Fibroblast of pulmonary artery (primary cell): ENCODE measurements around the gene FRMD4A.

Source experiments
- DNase-seq: peaks from one replicate; pipeline ENCODE4 v3.0.0-alpha.2; 2010; ENCODE audit warnings: low read depth
- H3K4me3 ChIP-seq: replicated peaks from 2 replicates; pipeline ENCODE4 v1.5.1; 2011; ENCODE audit warnings: low read depth, mild to moderate bottlenecking, control low read depth, low read length, moderate library complexity
- CTCF ChIP-seq: IDR thresholded peaks from 2 replicates; pipeline ENCODE4 v1.5.1; 2011; ENCODE audit warnings: mild to moderate bottlenecking, control low read depth, low read length, inconsistent platforms; ENCODE audit errors: missing control alignments

Gene FRMD4A

GRCh38 chr10:14087566-14087965, 243.2 kb downstream of the FRMD4A start:
- TF ChIP-seq CTCF = no peak
- no peak overlapping the region for H3K4me3 ChIP-seq
- DNase-seq = no peak

DNA sequence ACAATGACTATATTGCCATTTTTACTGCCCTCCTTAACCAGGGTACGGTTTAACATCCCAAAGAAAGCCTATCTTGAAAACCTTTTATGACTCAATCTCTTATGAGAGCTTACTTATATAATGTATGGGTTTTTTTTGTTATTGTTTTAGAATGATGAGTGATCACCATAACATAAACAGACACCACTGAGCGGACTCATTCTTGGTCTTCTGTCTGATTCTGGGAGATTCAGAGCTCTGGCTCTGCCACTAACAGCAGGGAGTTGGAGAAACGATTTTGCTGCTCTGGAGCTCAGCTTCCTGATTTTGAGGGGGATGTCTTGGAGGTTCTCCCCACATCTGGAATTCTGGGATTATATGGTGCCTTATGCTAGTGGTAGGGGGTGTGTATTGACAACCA, 244.1 kb downstream of the FRMD4A start:
- DNase-seq = no peak
- no peak for TF ChIP-seq CTCF
- H3K4me3 ChIP-seq = no peak overlapping the region

DNA sequence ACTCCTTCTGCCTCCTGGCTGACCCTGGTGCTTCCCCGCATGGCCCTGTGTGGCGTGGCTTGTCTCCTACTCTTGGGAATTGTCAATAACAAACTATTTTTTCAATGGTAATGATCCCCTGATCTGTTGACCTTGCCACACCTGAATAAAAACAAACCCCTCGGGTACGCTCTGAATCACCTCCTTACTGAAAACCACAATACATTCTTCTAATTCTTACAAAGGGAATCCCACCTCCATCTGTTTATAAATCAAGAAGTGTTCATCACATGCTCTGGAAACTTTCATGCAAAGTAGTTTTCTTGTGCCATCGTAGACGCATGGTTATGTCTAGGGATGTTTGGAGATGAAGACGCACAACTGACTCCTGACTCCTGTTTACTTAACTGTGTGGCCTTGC, 245.8 kb downstream of the FRMD4A start:
- H3K4me3 ChIP-seq = no peak overlapping the region
- no peak for DNase-seq
- TF ChIP-seq CTCF = no peak

- no peak for TF ChIP-seq CTCF
Observed at GRCh38 chr10:14080795-14081194, 249.9 kb downstream of the FRMD4A start.

GRCh38 chr10:14077430-14077829, 253.3 kb downstream of the FRMD4A start:
- no peak for DNase-seq
- no peak for TF ChIP-seq CTCF
- no peak overlapping the region for H3K4me3 ChIP-seq

More at GRCh38 chr10:14080795-14081194, 249.9 kb downstream of the FRMD4A start:
- no peak overlapping the region for H3K4me3 ChIP-seq
- DNase-seq = no peak

DNA sequence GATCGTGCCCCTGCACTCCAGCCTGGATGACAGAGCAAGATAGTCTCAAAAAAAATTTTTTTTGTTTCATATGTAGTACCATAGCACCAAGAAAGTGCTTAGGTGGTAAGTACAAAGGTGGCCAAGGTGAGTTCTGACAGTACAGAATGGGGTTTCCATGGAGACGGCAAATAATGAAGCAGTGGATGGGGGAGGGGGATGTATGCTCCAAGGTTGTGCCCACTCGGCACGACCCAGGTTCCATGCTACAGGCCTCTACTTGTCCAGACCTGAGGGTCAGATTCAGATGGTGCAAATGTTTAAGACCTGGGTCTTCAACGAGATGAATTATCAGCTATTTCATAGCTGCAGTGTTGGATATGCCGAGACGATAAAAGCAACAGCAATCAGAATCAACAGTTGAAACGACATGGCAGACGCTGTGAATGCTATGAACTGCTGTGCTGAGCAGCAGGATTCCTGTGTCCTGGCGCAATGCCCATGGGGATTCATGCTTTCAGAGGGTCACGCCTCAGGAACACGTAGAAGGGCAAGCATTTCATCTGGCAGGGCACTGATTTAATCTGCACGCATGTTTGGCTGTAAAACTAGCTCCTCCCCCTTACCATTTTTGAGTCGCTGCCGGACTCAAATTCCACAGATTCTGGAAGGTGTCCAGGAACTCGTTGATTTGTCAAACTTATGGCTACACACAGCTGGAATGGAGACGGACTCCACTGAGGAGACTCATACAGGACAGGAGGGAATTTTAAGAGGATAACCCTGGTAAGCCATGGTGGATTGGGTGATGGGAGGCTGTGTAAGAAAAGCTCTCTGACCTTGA, 256.5 kb downstream of the FRMD4A start:
- TF ChIP-seq CTCF = no peak
- H3K4me3 ChIP-seq = peak overlapping the region; percentile 9
- peak; percentile 100 for DNase-seq

GRCh38 chr10:14072541-14072940, 258.2 kb downstream of the FRMD4A start:
- no peak for TF ChIP-seq CTCF
- no peak overlapping the region for H3K4me3 ChIP-seq
- no peak for DNase-seq
